HG03457 (cell line): ENCODE data around the gene KLF13.

Experiments used
- ATAC-seq: cut with Tn5 transposase; IDR thresholded peaks from one replicate; pipeline ENCODE4 v1.9.1; 2021; ENCODE audit warnings: moderate number of reproducible peaks; ENCODE audit not compliant: unreplicated experiment

The KLF13 gene

DNA sequence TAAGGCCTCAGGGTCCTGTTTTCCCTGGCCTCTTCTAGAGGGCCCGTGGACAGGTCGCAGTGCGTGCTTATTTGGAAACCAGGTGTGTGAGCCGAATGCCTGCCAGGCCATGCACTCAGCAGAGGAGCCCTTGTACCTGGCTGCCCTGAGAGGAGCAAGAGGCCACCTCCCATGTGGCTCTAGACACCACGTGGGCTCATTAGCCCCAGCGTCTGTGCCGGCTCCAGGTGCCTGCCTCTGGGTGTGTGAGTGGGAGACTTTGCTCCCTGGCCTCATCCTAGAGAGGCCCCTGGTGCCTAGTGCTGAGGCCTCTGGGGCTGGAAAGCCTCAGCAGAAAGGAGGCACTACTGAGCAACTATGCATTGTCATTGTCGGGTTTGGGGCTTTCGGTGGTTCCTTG is 50.4 kb downstream of the KLF13 start:
- ATAC-seq, result no peak

DNA sequence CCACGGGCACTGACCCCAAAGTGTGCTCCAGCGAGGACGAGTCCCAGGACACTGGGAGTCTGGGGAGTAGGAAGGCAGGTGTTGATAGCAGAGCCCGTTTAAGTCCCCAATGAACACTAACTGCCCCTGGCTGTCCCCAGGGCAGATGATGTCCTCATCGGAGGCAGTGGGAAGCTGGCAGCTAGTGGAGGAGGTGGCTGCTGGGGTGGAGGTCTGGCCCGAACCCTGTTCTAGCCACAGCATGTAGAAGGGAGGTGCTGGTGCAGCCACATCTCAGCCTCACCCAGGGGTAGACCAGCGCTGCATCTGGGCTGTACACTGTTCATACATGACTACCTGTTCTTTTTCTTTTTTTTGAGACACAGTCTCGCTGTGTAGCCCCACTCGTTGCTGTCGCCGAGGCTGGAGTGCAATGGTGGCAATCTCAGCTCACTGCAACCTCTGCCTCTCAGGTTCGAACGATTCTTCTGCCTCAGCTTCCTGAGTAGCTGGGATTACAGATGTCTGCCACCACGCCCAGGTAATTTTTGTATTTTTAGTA is 51.8 kb downstream of the KLF13 start:
- ATAC-seq, result no peak

DNA sequence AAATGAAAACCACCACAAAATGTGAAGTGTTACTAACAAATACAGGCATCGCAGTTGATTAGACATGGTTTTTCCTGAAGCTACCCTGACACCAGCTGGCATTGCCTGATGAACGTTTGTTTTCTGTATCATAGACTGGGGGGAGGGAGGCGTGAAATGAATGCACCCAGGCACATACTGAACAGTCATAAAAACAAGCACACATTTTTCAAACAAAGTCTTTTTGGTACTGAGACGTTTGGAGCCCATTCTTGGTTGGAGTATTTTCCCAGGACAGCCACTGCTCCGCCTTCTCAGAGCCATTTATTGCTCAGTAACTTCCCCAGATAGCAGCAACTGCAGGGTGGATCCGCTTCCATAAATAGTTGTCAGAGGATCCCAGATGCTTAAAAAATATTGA is 52.4 kb downstream of the KLF13 start:
- no peak for ATAC-seq

DNA sequence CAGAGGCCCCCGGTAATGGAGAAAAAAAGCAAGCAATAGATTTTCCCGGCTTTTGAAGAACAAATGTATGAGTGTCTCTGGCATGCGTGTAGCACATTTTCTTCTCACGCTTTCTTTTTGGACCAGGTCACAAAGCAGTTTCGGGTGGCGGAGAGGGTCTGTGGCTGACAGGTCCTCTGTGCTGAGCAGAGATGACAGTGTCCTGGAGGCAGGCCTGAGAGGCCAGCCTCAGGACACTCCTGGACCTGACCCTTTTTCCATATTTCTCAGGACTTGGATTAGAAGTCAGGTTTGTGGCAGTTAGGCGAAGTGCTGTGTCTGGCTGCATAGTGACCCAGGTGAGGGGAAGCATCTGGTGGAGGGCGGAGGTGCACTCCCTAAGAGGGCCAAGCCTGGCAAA is 52.9 kb downstream of the KLF13 start:
- no peak for ATAC-seq

DNA sequence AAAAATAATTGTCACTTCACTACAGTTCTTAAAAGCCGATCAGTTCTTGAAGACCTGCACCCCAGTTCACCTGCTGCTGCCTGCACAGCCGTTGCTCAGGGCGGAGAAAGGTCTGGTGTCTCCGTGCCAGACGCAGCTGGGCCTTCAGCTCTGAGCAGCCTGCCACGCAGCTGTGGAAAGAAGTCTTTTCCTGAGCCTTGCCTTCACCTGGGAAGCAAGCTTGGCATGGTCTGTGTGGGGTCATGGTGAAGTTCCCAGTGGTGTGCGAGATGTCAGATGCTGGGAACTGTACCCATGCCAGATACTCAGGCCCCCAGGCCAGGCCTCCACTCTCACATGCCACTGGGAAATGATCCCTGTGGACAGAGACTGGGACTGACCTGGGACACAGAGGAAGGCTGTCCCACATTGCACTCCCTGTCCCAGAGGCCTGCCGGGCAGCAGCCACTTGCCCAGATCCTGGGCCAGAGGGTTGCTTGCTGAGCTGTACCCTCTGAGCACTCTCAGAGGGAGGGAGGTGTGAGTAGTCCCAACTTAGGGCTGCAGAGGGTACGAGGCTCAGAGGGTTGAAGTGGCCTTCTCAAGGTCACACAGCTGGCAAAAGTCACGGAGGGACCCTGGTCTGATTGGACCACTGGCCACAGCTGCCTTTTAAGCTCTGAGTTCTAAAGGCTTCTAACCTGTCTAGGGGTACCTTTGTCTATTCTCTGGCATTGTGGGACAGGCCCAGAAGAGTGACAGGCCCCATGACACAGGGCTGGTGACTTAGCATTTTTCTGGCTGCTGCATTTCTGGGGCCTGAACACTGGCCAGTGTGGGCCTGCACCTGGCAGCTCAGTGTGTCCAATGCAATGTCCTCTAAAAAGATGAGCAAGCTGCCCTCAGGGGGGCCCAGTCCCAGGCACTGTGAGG is 55.4 kb downstream of the KLF13 start:
- ATAC-seq, result no peak

DNA sequence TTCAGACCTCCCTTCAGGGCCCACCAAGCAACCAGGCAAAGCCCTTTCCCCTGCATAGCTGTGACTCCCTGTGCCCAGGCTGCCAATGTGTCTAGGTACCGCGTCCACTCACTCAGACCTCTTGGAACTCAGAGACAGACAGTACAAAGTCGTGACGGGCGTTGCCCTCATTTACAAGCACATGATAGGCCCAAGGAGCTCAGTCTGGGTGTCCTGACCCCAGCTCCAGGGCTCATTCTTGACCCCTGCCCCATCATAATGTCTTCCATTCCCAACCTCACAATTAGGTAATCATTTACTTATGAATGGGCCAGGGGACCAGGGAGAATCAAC is 56.0 kb downstream of the KLF13 start:
- no peak for ATAC-seq

DNA sequence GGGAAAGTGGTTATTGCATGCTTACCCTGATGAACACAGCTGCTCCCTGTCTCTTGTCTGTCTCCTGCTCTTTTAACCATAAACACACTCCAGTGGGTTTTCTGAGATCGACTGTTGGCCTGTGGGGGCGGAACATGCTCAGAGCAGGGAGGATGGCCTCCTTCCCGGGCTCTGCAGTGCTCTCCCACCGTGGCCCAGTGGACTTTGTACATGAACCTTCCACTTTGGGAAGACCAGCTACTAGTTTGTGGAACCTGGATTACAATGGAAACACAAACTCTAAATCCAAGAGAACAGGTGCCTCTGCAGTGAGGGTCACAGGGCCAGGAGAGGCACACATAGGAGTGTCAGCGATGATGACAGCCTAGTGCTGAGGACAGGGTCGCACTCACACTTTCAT is 56.5 kb downstream of the KLF13 start:
- ATAC-seq, result no peak

DNA sequence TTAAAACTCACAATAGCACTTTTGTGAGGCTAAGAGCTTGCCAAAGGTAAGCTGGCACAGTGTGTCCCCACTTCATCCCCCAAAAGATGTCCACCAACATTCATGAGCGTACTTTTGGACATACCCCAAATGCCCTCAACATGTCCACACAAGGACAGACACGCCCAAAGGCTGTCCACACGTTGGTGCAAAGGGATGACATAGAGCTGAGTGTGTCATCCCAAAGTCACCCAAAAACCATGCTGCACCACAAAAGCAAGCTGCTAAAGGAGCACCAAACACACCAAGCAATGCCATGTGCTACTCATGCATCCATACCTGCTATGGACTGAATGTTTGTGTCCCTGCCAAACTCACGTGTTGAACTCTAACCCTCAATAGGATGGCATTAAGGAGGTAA is 57.9 kb downstream of the KLF13 start:
- ATAC-seq, result no peak

DNA sequence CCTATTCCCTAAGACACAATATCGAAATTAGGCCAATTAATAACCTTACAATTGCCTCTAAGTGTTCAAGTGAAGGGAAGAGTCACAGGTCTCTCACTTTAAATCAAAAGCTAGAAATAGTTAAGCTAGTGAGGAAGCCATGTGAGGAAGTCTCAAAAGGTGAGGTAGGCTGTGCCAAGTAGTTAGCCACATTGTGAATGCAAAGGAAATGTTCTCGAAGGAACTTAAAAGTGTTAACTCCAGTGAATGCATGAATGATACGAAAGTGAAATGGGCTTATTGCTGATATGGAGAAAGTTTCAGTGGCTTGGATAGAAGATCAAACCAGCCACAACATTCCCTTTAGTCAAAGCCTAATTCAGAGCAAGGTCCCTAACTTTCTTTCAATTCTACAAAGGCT is 59.1 kb downstream of the KLF13 start:
- no peak for ATAC-seq

DNA sequence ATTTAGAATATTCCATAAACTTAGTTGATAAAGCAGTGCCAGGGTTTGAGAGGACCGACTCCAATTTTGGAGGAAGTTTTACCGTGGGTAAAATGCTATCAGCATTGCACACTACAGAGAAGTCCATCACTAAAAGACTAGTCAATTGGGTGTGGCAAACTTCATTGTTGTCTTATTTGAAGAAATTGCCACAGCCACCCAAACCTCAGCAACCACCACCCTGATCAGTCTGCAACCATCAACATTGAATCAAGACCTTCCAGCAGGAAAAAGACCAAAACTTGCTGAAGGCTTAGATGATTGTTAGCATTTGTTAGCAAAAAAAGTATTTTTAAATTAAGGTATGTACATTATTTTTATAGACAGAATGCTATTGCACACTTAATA is 60.5 kb downstream of the KLF13 start:
- no peak for ATAC-seq

DNA sequence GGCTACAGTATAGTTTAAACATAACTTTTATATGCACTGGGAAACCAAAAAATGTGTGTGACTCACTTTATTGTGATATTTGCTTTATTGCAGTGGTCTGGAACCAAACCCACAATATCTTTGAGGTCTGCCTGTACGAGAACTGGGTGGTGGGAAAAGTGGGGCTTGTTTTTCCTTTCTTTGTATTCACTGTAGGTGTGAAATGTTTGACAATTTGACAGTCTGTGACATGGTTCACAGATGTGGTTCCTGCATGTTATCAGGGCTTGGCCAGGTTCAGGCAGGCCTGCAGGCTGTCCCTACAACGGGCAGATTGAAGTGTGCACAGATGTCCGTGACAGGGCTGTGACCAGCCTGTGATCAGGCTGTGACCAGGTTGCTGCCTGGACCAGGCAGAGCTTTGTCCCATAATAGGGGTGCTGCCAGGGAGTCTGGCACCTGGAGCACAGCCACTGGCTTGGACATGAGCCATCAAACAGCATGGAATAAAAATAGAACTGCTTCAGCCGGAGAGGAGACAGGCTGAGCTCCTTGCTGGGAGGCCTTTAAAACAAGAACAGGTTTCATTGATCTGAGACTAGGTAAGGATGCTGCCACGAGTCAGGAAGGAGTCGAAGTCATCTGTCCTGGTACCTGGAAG is 61.0 kb downstream of the KLF13 start:
- ATAC-seq, result no peak

DNA sequence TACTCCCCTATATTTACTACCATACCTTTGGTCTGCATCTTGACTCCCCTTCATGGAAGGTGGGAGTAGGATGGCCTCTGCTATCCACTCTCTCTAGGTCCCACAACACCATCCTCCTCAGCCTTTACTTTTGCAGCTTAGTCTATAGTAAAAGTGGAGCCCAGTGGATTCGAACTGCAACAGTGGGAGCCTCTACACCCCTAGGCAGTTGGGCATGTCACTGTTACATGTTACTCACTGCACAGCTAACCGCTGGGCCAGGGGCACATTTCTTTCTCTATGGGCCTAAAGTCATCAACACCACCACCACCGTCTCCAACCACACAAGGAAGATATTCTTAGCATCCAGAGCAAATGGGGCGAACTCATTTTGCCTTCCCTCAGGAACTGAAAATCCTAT is 62.9 kb downstream of the KLF13 start:
- ATAC-seq, result no peak

DNA sequence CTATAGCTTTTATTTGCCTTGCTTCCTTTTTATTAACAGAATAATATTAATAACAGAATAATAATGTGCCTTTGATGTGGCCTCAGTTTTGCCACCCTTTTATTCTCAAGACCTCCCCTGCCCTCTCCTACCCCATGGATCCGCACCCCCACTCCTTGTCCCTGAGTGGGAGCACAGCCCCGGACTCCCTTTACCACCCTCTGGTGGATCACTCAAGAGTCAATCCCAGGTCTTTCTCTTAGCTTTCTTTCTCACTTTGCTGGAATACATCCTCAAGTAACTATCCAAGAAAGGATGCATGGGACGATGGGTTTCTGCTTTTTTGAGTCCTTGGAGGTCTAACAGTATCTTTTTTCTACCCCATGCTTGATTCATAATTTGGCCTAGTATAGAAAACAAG is 63.4 kb downstream of the KLF13 start:
- no peak for ATAC-seq

DNA sequence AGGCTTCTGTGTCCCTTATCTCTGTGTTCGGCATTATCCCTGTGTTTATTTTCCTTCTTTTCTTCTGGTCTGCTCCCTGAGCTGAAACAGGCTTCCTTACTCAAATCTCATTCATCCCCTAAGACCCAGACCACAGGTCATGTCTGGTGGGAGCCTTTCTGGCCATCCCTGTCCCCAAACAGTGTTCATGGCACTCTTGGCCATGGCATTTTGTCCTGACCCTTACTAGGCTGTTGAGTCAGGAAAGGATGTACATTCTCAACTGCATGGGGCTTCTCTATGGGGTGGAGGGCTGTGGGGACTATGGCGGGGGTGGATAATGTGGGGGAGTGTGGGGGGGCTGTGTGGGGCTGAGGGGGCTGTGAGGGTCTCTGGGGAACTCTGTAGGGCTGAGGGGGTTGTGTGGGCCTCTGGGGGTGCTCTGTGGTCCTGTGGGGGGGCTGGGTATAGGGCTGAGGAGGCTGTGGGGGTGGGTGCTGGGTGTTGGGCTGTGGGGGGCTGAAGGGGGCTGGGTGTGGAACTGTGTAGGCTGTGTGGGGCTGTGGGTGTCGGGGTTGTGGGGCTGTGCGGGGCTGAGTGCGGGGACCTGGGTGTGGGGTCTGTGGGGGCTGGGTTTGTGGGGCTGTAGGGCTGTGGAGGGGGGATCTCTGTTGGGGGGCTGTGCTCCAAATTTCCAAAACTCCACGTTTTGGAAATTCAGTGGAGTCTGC is 64.3 kb downstream of the KLF13 start:
- no peak for ATAC-seq

DNA sequence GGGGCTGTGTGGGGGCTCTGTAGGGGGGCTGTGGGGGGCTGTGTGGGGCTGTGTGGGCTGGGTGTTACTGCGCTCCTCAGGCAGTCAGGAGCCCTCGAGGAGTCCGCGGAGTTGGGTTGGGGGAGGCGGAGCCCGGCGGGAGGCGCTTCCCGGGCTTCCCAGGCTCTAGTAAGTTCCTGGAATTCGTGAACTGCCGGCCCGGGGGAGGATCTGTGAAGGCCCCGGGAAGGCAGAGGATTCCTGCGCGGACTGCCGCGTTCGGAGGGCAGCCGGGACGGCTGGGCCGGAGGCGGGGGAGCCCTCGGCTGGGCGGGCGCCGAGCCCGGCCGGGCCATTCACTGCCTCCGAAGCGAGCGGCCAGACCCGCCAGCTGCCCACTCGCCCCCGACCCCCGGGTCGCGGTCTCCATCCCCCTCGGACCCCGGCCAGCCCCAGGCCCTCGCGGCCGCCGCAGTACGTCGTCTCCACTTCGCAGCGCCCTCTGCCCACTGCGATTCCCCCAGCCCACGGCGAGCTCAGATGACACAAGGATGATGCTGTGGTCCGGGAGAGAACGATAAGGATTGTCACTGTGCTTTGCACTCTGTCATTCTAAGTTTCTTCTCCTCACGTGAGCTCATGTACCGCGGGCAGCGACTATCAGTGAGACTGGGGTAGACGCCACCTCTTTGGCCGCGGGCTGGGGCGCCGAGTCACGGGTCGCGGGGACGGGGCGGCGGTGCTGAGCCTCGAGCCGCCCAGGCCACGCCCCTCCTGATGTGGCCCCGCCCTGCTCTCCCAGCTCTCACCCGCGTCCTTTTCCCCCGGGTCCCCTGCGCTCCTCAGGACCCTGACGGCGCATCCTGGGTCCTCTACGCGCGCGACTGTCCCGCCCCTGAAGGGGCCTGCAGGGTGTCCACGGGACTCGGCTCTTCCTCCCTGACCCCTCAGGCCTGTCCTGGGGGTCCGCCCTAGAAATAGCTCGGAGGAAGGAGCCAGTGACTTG is 65.3 kb downstream of the KLF13 start:
- ATAC-seq, result peak; percentile 61

DNA sequence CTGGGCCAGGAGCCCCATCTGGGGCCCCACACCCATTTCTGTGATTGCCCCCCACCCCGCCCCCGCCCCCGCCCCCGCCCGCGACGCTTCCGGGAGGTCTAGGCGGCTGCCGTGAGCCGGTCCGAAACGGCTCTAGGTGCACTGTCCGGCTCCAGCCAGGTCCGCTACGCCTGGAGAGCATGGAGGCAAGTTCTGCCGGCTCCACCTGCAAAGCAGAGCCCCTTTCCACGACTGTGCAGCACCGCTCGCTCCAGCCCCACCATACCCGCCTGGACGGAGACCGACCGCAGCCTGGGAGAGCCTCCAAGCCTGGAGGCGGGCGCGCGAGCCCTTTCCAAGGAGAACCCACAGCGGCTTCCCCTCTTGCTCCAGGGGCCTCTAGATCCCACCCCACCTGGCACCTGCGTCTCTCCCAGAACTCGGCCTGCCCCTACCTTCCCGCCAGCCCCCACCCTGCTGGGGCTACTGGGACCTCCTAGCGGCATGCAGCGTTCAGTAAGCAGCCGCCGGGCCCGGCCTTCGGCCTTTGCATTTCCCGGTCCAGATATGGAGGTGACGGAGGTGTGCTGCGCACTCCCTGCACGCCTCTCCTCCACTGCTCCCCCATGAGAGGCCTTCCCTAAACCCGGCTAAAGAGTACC is 66.2 kb downstream of the KLF13 start:
- no peak for ATAC-seq

DNA sequence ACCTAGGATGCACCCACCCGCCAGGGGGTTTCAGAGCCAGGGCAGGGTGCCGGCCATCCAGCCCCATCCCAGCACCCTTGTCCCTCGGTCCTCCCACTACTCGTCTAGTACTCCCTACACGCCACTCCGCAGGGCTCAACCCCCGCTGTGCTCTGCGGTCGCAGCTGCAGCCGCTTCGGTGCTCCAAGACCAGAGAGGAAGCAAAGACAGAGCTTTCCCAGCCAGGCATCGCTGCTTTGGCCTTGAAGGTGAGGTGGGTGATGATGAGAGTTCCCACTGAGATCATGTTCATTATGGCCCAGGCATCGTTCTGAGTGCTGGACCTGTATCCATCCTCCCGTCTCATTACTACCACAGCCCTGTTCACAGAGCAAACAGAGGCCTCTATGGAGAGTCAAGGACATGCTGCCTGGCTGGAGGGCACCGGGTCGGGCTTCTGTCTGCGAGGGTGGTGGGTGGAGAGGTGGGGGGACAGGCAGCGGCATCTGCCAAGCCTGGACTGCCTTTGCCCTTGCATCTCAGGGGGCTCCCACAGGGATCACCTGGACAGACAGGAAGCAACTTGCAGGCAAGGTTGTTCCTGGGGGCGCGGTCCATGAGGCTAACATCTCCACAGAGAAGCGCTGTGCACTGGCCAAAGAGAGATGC is 66.9 kb downstream of the KLF13 start:
- no peak for ATAC-seq

DNA sequence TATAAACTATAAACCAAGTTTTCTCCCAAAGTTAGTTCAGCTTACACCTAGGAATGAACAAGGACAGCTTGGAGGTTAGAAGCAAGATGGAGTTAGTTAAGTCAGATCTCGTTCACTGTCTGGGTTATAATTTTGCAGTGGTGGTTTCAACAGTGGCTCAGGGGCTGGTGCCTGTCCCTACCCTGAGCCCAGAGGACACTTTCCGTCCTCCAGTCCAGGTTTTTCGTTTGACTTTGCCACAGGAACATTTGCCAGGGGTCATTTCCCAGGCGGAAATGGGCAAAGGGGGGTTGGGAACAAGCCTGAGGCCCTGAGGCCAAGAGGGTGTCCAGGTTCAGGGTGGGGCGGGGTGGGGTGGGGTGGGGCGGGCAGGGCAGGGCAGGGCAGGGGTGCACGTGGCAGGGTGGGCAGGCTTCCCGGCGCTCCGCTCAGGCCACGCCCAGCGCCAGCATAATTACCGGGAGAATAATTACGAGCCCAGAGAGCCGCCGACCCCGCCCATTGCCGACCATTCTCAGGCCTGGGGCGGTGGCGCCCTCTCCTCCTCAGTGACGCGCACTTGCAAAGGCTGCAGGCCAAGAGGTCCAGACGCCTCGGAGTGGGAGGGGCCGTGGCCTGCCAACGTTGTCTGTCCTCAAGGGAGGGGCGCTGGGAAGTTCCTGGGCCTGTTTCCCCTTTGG is 70.4 kb downstream of the KLF13 start:
- ATAC-seq, result no peak
